A549 (cell line): ENCODE measurements around the gene GNAS-AS1. TPM values are rescaled to one million over a fixed set of nuclear protein-coding genes. Genes with fewer than 3 reads are reported as not detected.

Experiments
- ATAC-seq, 2 experiments: fragments of 200-7000 bp in 1 of 2; fragments of >200 bp in 1 of 2; cut with Nextera tagmentation in 1 of 2; cut with Tn5 transposase in 1 of 2; 3 replicates each; pipeline versions ENCODE4 v1.8.0 to v1.9.1; 2018 to 2020; ENCODE audit warnings: mild to moderate bottlenecking in 1 of 2, moderate library complexity in 1 of 2
- CTCF ChIA-PET: fragments of 300-600 bp; sonication (Branson Sonifier 250); formaldehyde crosslinking; extraction: SDS; loops from one replicate; lab custom pipeline; 2021; ENCODE audit warnings: antibody characterized with exemption, inconsistent platforms; lab: Yijun Ruan, JAX
- POLR2A ChIA-PET: fragments of 350-600 bp; formaldehyde crosslinking; extraction: SDS; loops from one replicate; lab custom pipeline; 2021; ENCODE audit warnings: antibody characterized with exemption, inconsistent platforms; lab: Yijun Ruan, JAX
- DNase-seq, 2 experiments: peaks; one replicate each; pipeline versions ENCODE4 v3.0.0 to v3.0.0-alpha.2; 2011 to 2016; ENCODE audit warnings: low read depth in 1 of 2, low spot score in 1 of 2
- FAIRE-seq: peaks from 2 replicates; lab custom pipeline; 2011; peaks lifted over from hg19 to GRCh38; lab: Jason Lieb, UNC
- H3K27ac ChIP-seq, 2 experiments: fragments of >200 bp; sonication (Bioruptor Twin); formaldehyde crosslinking; 3 replicates each; pipeline ENCODE4 v1.5.1; 2016 to 2017
- H3K4me1 ChIP-seq: fragments of >200 bp; sonication (Bioruptor Twin); formaldehyde crosslinking; 3 replicates; pipeline ENCODE4 v1.6.1; 2016
- H3K4me2 ChIP-seq: fragments of >200 bp; sonication (Bioruptor Twin); formaldehyde crosslinking; 3 replicates; pipeline ENCODE4 v1.6.1; 2016
- H3K4me3 ChIP-seq: fragments of >200 bp; sonication (Bioruptor Twin); formaldehyde crosslinking; 3 replicates; pipeline ENCODE4 v1.5.1; 2016
- H3K9me3 ChIP-seq: fragments of >200 bp; sonication (Bioruptor Twin); formaldehyde crosslinking; 3 replicates; pipeline ENCODE4 v1.6.1; 2016
- CBX8 ChIP-seq: fragments of 200-600 bp; sonication (generic); IDR thresholded peaks from 2 replicates; pipeline ENCODE4 v1.6.1; 2016
- CHD2 ChIP-seq: fragments of 150-350 bp; IDR thresholded peaks from 2 replicates; pipeline ENCODE4 v1.6.1; 2014; ENCODE audit warnings: low read length; ENCODE audit not compliant: partially characterized antibody
- CHD4 ChIP-seq: fragments of 200-600 bp; sonication (generic); IDR thresholded peaks from 2 replicates; pipeline ENCODE4 v1.6.1; 2016; ENCODE audit warnings: antibody characterized with exemption, mild to moderate bottlenecking, borderline replicate concordance
- FOSB ChIP-seq: fragments of 250-450 bp; sonication (Bioruptor Pico); IDR thresholded peaks from 2 replicates; pipeline ENCODE4 v1.5.0; 2020; ENCODE audit warnings: mild to moderate bottlenecking, moderate library complexity
- HDAC2 ChIP-seq: fragments of 200-600 bp; sonication (generic); IDR thresholded peaks from 2 replicates; pipeline ENCODE4 v1.6.1; 2016
- HOXA7 ChIP-seq: fragments of 250-450 bp; sonication (Bioruptor Pico); IDR thresholded peaks from 2 replicates; pipeline ENCODE4 v1.5.0; 2020; ENCODE audit warnings: mild to moderate bottlenecking, moderate library complexity
- HOXB5 ChIP-seq: fragments of 250-450 bp; sonication (Bioruptor Pico); IDR thresholded peaks from 2 replicates; pipeline ENCODE4 v1.5.0; 2020; ENCODE audit warnings: mild to moderate bottlenecking, moderate library complexity
- KDM1A ChIP-seq: fragments of 200-600 bp; sonication (generic); IDR thresholded peaks from 2 replicates; pipeline ENCODE4 v1.6.1; 2016; ENCODE audit warnings: low read depth, mild to moderate bottlenecking
- MAFK ChIP-seq: fragments of 450-650 bp; IDR thresholded peaks from 2 replicates; pipeline ENCODE4 v1.6.1; 2014; ENCODE audit not compliant: partially characterized antibody
- RFX5 ChIP-seq: fragments of 450-650 bp; IDR thresholded peaks from 2 replicates; pipeline ENCODE4 v1.7.1; 2014; ENCODE audit warnings: antibody characterized with exemption, mild to moderate bottlenecking, moderate library complexity
- SMC3 ChIP-seq: fragments of >200 bp; sonication (Bioruptor Twin); formaldehyde crosslinking; IDR thresholded peaks from 3 replicates; pipeline ENCODE4 v1.6.1; 2018; ENCODE audit warnings: inconsistent platforms
- SREBF2 ChIP-seq: fragments of 450-650 bp; IDR thresholded peaks from 2 replicates; pipeline ENCODE4 v1.6.1; 2014; ENCODE audit warnings: mild to moderate bottlenecking, moderate library complexity
- TFCP2L1 ChIP-seq: fragments of 250-450 bp; sonication (Bioruptor Pico); IDR thresholded peaks from 2 replicates; pipeline ENCODE4 v1.5.0; 2021; ENCODE audit warnings: mild to moderate bottlenecking
- TP53 ChIP-seq: fragments of 250-450 bp; sonication (Bioruptor Pico); IDR thresholded peaks from 2 replicates; pipeline ENCODE4 v1.5.0; 2021; ENCODE audit warnings: mild to moderate bottlenecking, moderate library complexity
- ZSCAN20 ChIP-seq: fragments of 250-450 bp; sonication (Bioruptor Pico); IDR thresholded peaks from 2 replicates; pipeline ENCODE4 v1.8.0; 2022; ENCODE audit warnings: mild to moderate bottlenecking, moderate library complexity
- WGBS: methylation state at CpG from one replicate; pipeline ENCODE4 v1.1.6; 2017; ENCODE audit errors: missing lambda C conversion rate; 5-methylcytosine and 5-hydroxymethylcytosine counted together
- polyA plus RNA-seq, 4 experiments: library from polyadenylated mRNA; depleted of rRNA in 3 of 4; stranded (reverse); fragments of >200 nt; fragmentation: RNase III in 1 of 4; extraction: RNeasy Plus Mini Kit Qiagen cat#74134 plus additional on column Dnase treatment in 1 of 4; gene quantifications; 2 replicates in 3 of 4; 3 replicates in 1 of 4; pipeline ENCODE4 v1.2.3, GENCODE V29; 2011 to 2017
- TF ChIP-seq, protein P1 (sequence below): fragments of 150-350 bp; IDR thresholded peaks from 2 replicates; pipeline ENCODE4 v1.6.1; 2014; ENCODE audit warnings: low read depth, mild to moderate bottlenecking, low read length

Gene GNAS-AS1
- polyA plus RNA-seq, 2 of the 4 experiments (the other 2 are of a cell fraction) = not detected

DNA sequence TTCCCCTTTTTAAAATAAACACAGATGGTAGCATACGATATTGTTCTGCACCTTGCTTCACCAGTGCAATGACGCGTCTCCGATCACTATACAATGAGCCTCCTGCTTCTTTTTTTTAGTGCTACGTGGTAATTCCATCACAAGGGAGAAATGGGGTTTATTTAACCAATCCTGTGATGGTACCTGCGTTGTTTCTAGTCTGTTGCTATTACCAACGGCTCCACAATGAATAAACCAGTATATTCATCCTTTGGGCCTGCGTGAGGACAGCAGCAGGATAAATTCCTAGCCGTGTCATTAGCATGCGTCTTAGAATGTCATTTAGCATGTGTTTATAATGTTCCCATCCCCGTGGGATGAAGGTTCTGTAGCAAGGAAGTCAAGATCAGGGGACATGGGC is 42.9 kb downstream of the GNAS-AS1 start:
- CTCF ChIA-PET = no interaction called here
- no peak for DNase-seq

DNA sequence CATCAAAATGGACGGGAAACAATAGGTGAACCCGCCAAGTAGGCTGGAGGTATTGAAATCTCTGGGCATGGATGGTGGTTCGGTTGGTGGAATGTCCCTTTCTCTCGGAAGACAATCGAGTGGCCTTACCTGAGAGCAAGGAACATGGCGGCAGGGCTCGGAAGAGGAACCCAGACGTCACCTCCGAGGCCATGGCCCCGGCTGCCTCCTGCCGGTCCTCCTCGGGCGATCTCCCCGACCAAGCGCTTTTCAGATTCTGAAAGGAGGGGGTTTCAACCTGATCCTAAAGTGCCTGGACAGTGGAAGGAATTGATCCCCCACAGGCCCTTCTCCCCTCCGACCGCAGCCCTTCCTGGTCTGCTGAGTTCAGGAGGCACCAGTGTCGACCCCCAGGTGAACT is 47.2 kb downstream of the GNAS-AS1 start:
- no peaks in the 10 kb centered on the region for H3K4me1 ChIP-seq
- no peak for FAIRE-seq
- no peak overlapping the region for H3K4me3 ChIP-seq
- CTCF ChIA-PET = no interaction called here
- H3K27ac ChIP-seq = no peak overlapping the region
- ATAC-seq = no peak
- no peak for TF ChIP-seq TP53 (CRISPR knock-in tag)
- POLR2A ChIA-PET = no interaction called here
- 57% methylated on average over 18 of the region's 18 CpGs for WGBS
- no peaks in the 10 kb centered on the region for H3K9me3 ChIP-seq
- no peak overlapping the region for H3K4me2 ChIP-seq
- no peak for DNase-seq

More for the DNA sequence above, 42.9 kb downstream of the GNAS-AS1 start:
- Histone ChIP-seq H3K4me3 (no peak overlapping the region), H3K4me1 (no peaks in the 10 kb centered on the region), H3K9me3 (no peaks in the 10 kb centered on the region), H3K4me2 (no peak overlapping the region), H3K27ac (no peak overlapping the region)
- FAIRE-seq (no peak), ATAC-seq (no peak)
- TF ChIP-seq, protein P1, sequence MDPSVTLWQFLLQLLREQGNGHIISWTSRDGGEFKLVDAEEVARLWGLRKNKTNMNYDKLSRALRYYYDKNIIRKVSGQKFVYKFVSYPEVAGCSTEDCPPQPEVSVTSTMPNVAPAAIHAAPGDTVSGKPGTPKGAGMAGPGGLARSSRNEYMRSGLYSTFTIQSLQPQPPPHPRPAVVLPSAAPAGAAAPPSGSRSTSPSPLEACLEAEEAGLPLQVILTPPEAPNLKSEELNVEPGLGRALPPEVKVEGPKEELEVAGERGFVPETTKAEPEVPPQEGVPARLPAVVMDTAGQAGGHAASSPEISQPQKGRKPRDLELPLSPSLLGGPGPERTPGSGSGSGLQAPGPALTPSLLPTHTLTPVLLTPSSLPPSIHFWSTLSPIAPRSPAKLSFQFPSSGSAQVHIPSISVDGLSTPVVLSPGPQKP = no peak
- TF ChIP-seq HDAC2 (no peak), TFCP2L1 (no peak), SMC3 (no peak), CHD2 (no peak), CHD4 (no peak)
- 63% methylated on average over 11 of the region's 11 CpGs for WGBS
- POLR2A ChIA-PET = no interaction called here

DNA sequence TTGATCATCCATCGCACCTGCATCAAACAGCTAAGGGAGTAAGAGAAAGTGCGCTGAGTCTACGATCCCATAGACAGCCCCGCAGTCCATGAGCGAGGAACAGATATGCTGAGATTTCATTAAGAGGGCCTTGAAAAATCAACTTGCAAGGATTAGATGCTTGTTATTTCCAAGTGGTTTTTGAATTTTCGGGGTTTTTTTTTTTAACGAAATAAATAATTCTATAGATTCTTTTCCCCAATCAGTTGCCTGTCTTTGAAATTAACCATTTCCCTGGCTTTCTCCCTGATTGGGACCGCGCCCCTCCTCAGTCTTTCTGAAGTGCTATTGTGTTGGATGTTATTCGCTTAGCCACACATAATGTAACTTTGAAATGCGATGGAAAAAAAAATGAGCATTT is 48.6 kb downstream of the GNAS-AS1 start:
- CTCF ChIA-PET = no interaction called here
- H3K4me1 ChIP-seq = no peaks in the 10 kb centered on the region
- no peak for DNase-seq
- no peak overlapping the region for H3K4me2 ChIP-seq
- POLR2A ChIA-PET = no interaction called here
- H3K4me3 ChIP-seq = no peak overlapping the region
- no peak for ATAC-seq
- TF ChIP-seq SREBF2 = no peak
- 0 out of 2 replicates have a peak, but pooled peaks have one; percentile 47 for TF ChIP-seq CBX8
- no peak overlapping the region for H3K27ac ChIP-seq
- no peak for FAIRE-seq
- H3K9me3 ChIP-seq = no peaks in the 10 kb centered on the region
- 71% methylated on average over 11 of the region's 11 CpGs for WGBS

- no peak overlapping the region for H3K4me2 ChIP-seq
- no peaks in the 10 kb centered on the region for H3K9me3 ChIP-seq
- TF ChIP-seq FOSB (CRISPR knock-in tag) (no peak), HOXB5 (CRISPR knock-in tag) (no peak)
- TF ChIP-seq, all 56 proteins: peak for 0
- no peak for ATAC-seq
- 48% methylated on average over 21 of the region's 22 CpGs for WGBS
- Histone ChIP-seq H3K4me3 (no peak overlapping the region), H3K27ac (no peak overlapping the region), H3K4me1 (no peaks in the 10 kb centered on the region)
- ChIA-PET CTCF (interaction anchor here (0.7 kb wide), 1 partner anchor 14 kb away, joined by 3 read pairs; no protein-coding TSS in a partner anchor), POLR2A (no interaction called here)
- no peak for DNase-seq
- FAIRE-seq = no peak
Observed at GRCh38 chr20:58800134-58800871, 50.4 kb downstream of the GNAS-AS1 start.

DNA sequence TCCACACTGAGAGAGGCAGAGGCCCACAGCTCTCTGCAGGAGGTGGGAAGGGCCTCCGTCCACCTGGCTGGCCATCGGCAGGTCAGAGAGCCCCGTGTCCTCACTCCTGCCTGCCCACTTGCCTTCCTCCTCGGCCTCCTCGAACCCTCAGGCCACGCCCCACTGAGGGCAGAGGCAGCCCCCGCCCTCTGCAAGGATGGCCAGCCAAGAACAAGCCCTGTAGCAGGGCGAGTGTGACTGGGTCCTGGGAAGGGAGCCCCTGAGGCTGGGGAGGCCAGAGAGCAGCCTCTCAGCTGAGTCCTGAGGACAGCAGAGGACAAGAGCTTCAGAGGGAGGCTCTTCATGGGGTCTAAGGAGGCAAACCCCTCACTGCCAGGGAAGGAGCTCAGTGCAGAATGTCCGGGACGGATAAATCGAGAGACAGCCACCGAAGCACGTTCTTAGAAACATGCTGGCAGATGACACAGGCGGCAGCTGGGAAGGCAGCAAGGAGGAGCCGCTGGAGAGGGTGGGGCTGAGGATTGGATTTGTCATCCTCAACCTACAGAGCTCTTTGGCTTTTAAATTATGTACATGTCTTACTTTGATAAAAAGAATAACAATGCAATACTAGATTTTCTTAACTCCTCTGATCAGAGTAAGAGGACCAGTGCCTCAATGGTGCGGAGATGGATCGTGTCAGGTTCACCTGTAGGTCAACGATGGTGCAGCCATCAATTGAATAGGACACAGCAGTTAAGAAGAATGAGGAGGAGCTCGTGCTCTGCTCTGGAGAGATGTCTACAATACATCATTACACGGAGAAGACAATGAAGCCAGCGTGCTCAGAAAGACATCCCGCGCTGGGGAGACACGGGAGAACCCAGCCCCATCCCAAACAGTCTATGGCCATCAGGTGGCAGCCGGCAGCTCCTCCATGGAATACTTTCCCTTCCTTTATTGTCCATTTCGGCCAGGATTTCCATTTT is 53.0 kb downstream of the GNAS-AS1 start:
- 56% methylated on average over 25 of the region's 26 CpGs for WGBS
- H3K4me2 ChIP-seq = no peak overlapping the region
- ATAC-seq (no peak; a peak in 1 of 6 replicates), FAIRE-seq (no peak), DNase-seq (no peak)
- TF ChIP-seq ZSCAN20 = no peak
- no peak for TF ChIP-seq MAFK
- TF ChIP-seq HOXA7 = no peak
- TF ChIP-seq TP53 (CRISPR knock-in tag) = no peak
- TF ChIP-seq RFX5 = no peak
- no peak for TF ChIP-seq KDM1A
- ChIA-PET CTCF (interaction anchor here (1.3 kb wide), 1 partner anchor 42 kb away, joined by 3 read pairs; no protein-coding TSS in a partner anchor), POLR2A (no interaction called here)
- no peak overlapping the region for H3K27ac ChIP-seq
- no peaks in the 10 kb centered on the region for H3K9me3 ChIP-seq
- no peak overlapping the region for H3K4me3 ChIP-seq
- H3K4me1 ChIP-seq = no peaks in the 10 kb centered on the region
